GM12874 (cell line): ENCODE measurements around the gene TCAIM.

ENCODE experiments used
- TF ChIP-seq, protein P1 (sequence below): IDR thresholded peaks from 2 replicates; pipeline ENCODE4 v1.5.1; 2011; ENCODE audit warnings: low read depth, mild to moderate bottlenecking, control low read depth, low read length, moderate library complexity; ENCODE audit not compliant: insufficient read depth

Gene TCAIM

DNA sequence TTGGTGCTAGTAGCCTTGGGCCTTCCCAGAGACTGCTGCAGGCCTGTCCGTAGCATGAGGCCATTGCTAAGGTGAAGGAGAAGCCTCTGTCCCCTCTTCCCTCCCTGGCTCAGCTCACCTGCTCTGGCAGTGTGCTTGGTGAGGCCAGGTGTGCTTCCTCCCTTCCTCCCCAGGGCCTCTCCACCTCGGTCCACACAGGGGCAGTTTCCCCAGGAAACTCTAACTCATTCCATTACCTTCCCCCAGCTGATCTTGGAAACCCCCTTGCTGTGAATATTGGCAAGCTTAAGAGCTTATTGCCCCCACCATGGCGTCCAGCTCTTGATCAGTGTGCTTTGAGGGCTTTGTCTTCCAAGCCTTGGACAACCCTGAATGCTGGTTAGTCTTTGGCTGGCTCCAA is 86.2 kb downstream of the TCAIM start:
- TF ChIP-seq, protein P1, sequence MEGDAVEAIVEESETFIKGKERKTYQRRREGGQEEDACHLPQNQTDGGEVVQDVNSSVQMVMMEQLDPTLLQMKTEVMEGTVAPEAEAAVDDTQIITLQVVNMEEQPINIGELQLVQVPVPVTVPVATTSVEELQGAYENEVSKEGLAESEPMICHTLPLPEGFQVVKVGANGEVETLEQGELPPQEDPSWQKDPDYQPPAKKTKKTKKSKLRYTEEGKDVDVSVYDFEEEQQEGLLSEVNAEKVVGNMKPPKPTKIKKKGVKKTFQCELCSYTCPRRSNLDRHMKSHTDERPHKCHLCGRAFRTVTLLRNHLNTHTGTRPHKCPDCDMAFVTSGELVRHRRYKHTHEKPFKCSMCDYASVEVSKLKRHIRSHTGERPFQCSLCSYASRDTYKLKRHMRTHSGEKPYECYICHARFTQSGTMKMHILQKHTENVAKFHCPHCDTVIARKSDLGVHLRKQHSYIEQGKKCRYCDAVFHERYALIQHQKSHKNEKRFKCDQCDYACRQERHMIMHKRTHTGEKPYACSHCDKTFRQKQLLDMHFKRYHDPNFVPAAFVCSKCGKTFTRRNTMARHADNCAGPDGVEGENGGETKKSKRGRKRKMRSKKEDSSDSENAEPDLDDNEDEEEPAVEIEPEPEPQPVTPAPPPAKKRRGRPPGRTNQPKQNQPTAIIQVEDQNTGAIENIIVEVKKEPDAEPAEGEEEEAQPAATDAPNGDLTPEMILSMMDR: no peak

DNA sequence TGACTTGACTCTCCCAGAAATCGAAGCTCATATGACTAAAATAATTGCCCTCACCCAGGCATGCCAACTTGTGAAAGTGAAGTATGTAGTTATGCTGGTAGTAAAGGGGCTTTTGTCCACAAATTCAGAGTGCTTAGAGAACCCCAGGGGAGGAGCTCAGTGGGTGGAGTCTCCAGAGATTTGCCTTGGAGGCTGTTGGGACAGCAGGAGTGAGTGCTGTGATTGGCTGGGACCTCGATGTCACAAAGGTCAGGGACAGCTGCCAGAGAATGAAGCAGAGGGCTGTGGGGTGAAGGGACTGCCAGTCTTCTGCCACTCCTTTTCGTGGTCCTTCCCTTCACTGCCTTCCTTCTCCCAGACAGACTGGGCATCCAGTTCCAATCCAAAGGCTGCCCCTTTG is 89.1 kb downstream of the TCAIM start:
- TF ChIP-seq, protein P1: no peak

DNA sequence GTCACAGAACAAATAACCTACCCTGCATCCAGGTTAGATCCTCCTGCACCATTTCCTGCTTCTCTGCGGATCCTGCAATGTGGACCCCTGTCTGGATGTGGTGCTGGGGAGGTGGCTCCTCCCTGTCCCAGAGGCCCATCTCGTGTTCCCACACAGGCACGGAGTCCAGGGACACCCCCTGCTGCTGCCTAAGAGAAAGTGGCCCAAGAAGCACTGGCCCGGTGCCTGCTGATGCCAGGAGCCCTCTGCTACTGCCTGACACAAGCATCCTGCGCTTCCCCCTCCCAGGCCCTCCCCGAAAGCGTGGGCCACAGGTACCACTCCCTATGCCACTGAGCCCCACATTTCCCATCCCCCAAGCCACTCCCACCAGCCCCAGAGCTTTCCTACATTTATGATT is 90.3 kb downstream of the TCAIM start:
- TF ChIP-seq, protein P1: no peak

DNA sequence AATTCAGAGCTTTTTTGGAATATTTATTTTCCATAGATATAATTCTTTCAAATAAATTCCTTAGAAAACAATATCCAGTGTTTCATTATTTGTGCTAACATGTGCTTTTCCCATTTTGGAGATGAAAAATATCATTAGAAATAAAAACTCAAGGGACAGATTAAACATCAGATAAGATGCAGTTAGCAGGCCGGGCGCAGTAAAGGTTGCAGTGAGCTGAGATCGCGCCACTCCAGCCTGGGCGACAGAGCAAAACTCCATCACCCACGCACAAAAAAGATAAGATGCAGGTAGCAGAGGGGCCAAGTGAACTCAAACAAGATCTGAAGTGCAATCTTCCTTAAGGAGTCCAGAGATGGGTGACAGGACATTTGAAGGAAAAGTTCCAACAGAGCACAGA is 90.9 kb downstream of the TCAIM start:
- TF ChIP-seq, protein P1: no peak

DNA sequence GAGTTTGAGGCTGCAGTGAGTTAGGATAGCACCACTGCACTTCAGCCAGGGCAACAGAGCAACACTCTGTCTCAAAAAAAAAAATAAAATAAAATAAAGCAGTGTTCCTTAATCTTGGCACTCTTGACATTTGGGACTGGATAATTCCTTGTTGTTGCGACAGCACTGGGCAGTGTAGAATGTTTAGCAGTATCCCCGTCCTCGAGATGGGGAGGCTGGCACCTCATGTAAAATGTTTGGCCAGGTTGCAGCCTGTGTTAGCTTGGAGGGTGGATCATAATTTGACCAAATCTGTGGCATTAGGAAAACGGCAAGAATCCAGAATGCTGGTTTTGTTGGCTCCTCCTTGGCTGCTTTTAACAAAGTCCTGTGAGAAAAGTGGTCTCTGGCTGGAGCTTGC is 91.9 kb downstream of the TCAIM start:
- TF ChIP-seq, protein P1: no peak

DNA sequence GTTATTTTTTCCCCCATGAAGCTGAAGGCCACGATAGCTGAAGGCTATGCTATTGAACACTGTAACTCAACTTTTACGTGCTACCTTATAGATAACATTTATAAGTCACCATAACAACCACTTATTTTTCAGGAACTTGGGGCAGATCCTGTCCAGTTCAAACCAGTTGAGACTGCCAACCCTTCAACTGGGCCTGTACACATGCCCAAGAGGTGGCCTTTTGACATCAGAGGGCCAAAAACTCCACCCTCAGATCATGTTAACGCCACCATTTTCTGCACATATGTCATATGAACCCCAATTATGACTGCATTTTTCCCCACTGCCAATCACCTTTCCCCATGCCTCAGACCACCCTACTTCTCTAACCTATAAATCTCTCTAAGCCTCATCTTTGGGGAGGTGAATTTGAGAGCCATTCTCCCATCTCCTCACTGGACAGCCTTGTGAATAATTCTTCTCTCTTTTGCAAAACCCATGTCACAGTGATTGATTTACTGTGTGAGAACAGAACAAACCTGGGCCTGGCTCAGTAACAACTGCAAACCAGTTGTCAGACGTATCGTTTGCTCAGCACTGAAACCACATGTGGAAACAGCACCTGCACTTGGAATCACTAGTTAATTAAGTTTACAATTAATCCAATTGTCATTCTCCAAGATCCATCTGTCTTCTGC is 96.4 kb downstream of the TCAIM start:
- TF ChIP-seq, protein P1: no peak

DNA sequence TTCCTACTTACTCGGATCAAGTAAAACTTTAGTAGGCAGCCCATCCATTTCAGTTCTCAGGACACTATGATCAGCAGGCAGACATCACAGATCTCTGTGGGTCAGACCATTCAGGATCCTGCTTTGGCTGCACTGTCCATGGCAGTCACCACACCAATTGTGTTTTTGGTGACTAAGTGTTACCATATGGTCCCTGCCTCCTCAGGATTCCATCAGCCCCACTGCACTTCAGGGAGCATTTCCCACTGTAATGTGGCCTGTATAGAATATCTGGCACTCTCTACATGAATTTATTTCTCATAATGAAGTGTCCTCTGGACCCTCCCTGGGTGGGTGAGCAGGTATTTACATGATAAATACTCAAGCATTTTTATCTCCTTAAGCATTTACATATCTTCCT is 97.6 kb downstream of the TCAIM start:
- TF ChIP-seq, protein P1: no peak

DNA sequence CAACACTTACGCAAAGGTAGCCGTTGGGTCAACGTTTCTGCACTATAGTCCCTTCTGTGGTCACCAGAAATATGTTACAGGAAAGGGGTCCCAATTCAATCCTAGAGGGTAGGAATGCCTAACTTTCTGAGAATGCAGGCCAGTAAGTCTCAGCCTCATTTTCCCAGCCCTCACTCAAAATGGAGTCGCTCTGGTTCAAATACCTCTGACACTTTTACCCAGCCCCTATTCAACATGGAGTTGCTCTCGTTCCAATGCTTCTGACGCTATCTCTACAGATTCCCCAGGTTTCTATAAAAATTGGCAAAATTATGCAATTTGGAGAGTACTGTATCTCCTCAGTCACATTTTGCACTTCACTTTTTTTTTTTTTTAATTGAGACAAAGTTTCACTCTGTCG is 99.2 kb downstream of the TCAIM start:
- TF ChIP-seq, protein P1: no peak
